ENCODE data around the gene RTL1. TPM values are rescaled to one million over a fixed set of nuclear protein-coding genes. Genes with fewer than 3 reads are reported as not detected.

Gene RTL1
- total RNA-seq, 1 donor from 2014 or later, result not detected

- no peaks in the 10 kb centered on the region for H3K9me3 ChIP-seq
- no peak for ATAC-seq
- H3K36me3 ChIP-seq, result no peaks in the 10 kb centered on the region
- H3K4me3 ChIP-seq, result no peak overlapping the region
- no peak for TF ChIP-seq CTCF (IDR thresholded peaks at IDR 0.05)
- intact Hi-C loops (cut with DNase I), result no loop called here
- DNase-seq, result peak; percentile 16
- H3K4me1 ChIP-seq, result no peaks in the 10 kb centered on the region
- no peak overlapping the region for H3K27ac ChIP-seq
- no peaks in the 10 kb centered on the region for H3K27me3 ChIP-seq (ENCODE audit: low read depth)
These were observed 32.0 kb downstream of the RTL1 start for GRCh38 chr14:100871234-100872186.

- Histone ChIP-seq H3K27ac (no peak overlapping the region), H3K4me3 (no peak overlapping the region), H3K4me1 (no peaks in the 10 kb centered on the region), H3K36me3 (no peaks in the 10 kb centered on the region), H3K27me3 (ENCODE audit: low read depth) (no peaks in the 10 kb centered on the region), H3K9me3 (no peaks in the 10 kb centered on the region)
- intact Hi-C loops (cut with DNase I), result no loop called here
- DNase-seq, result peak; percentile 26
- TF ChIP-seq CTCF (IDR thresholded peaks at IDR 0.05), result no peak
- no peak for ATAC-seq
These were observed 34.7 kb downstream of the RTL1 start for GRCh38 chr14:100868621-100869370.

- H3K27ac ChIP-seq, result no peak overlapping the region
- no peak for TF ChIP-seq CTCF (IDR thresholded peaks at IDR 0.05)
- intact Hi-C loops (cut with DNase I), result no loop called here
- no peaks in the 10 kb centered on the region for H3K36me3 ChIP-seq
- ATAC-seq, result no peak
- H3K4me1 ChIP-seq, result no peaks in the 10 kb centered on the region
- H3K27me3 ChIP-seq (ENCODE audit: low read depth), result no peaks in the 10 kb centered on the region
- peak; percentile 28 for DNase-seq
- H3K9me3 ChIP-seq, result no peaks in the 10 kb centered on the region
- H3K4me3 ChIP-seq, result no peak overlapping the region
These were observed 35.7 kb downstream of the RTL1 start for GRCh38 chr14:100867631-100868315.

- no peaks in the 10 kb centered on the region for H3K27me3 ChIP-seq (ENCODE audit: low read depth)
- intact Hi-C loops (cut with DNase I), result no loop called here
- H3K4me1 ChIP-seq, result no peaks in the 10 kb centered on the region
- ATAC-seq, result no peak
- DNase-seq, result peak; percentile 19
- H3K4me3 ChIP-seq, result no peak overlapping the region
- no peak for TF ChIP-seq CTCF (IDR thresholded peaks at IDR 0.05)
- H3K36me3 ChIP-seq, result no peaks in the 10 kb centered on the region
- H3K27ac ChIP-seq, result no peak overlapping the region
- H3K9me3 ChIP-seq, result no peaks in the 10 kb centered on the region
These were observed 36.6 kb downstream of the RTL1 start for GRCh38 chr14:100866666-100867630.

Measured in lower lobe of right lung (tissue), 2 donors.